Activated T-cell treated with anti-CD3 and anti-CD28 coated beads, Interleukin-2, amount 50 U/mL, for 48 hours (primary cell): ENCODE data around the gene MYLIP.

ENCODE experiments used
- DNase-seq, 2 experiments: peaks; one replicate each; pipeline ENCODE4 v3.0.0-alpha.2; 2020

The MYLIP gene

DNA sequence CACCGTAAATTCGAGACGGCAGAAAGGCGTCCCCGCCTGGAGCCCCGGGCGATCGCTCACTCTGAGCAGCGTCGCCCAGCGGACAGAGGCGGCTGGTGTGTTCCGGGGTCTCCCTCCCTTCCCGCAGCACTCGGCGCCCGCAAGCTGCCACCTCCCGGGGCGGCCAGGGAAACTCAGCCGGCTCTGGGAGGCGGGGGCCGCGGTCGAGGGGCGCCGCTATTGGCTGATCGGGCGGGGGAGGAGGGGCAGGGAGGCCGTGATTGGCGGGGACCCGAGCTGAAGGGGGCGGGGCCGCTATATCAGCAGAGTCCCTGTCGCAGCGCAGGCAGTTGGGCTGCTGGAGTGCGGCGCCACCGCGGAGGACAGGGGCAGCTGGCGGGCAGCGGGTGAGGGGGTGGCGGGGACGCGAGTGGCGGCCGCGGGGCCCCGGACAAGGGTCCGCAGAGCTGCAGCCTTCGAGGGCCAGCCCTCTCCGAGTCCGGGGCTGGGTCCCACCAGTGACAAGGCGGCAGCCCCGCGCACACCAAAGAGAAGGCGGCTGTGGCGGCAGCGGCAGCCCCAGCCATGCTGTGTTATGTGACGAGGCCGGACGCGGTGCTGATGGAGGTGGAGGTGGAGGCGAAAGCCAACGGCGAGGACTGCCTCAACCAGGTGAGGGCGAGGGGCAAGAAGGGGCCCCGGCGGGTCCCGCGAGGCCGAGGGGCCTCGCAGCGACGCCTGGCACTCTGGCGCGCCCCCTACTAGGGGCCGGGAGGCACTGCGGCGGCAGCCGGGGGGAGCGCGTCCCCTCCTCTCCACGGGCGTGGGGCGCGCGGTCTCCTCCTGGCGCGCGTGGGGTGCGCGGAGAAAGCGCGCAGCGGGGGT is at the start of gene MYLIP:
TSS of gene MYLIP (plus strand) at position 328 of the 864 bp plus-strand sequence. CDS start at position 565, 237 bp downstream.
- peak; percentile 98 for DNase-seq

DNA sequence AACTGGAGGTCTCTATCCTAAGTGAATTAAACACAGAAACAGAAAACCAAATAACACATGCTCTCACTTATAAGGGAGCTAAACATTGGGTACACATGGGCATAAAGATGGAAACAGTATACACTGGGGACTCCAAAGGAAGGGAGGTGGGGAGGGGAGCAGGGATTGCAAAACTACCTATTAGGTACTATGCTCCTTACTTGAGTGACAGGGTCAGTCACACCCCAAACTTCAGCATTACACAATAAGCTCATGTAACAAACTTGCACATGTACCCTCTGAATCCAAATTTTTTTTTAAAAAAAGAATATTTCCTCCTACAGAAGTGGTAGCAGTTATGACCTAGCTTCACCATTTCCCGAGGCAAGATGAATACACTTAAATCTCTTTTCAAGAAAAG is 49.5 kb upstream of the MYLIP start:
- DNase-seq = no peak

DNA sequence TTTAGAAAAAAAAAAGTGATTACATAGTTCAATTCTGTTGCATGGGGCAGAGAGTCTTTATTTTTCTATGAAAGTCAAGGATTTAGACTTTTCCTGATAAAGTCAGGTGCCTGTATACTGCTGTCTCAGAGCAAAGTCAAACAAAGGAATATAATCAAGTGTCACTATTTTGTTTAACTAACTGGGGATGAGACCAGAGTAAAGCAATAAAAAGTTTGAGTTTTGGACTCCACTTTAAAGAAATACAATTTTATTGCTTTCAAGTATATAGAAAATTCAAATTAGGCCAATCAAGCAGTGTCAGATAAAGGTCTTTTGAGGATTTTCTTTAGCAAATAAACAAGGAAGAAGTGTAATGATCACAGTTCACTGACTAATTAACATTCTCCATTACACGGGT is 48.7 kb upstream of the MYLIP start:
- no peak for DNase-seq

GRCh38 chr6:16081326-16081725 is 47.6 kb upstream of the MYLIP start:
- DNase-seq = no peak

DNA sequence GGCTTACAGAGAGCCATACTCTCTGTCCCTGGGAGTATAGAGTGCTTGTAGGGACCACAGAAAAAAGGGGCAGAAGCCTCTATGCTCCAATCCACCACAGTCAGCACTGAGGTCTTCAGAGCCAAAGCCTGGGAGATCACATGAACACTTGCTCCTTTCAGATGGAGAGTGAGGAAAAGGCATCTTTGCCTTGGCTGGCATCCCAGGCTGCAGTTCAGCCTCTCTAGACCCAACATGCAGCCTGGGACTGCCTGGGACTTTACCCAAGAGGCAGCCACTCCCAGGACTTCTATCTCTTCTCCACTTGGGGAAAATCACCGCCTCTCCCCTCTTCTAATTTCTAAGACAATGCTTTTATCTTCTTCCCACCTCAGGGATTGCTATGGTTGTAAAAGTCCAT is 46.5 kb upstream of the MYLIP start:
- DNase-seq = no peak

- DNase-seq = no peak
Observed at GRCh38 chr6:16086965-16087364, 41.9 kb upstream of the MYLIP start.

GRCh38 chr6:16087386-16087785 is 41.5 kb upstream of the MYLIP start:
- DNase-seq = no peak

DNA sequence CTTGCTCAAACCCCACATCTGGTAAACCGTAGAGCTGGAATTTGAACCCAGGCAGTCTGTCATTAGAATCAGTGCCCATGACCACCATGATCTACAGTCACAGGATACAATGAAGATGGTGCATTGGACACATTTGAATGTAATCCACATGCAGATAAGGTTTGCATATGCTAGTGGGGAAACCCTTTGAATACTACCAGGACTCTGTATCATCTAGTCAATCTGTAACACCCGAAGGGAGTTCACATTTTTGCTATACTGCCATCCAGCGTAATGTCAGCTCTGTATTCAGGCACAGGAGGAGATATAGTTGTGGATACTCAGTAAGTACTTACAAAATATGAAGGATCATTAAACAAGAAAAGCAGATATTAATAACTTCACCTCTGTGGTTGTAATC is 40.5 kb upstream of the MYLIP start:
- no peak for DNase-seq

GRCh38 chr6:16089232-16090062 is 39.4 kb upstream of the MYLIP start:
- DNase-seq = peak; percentile 24 to 25

DNA sequence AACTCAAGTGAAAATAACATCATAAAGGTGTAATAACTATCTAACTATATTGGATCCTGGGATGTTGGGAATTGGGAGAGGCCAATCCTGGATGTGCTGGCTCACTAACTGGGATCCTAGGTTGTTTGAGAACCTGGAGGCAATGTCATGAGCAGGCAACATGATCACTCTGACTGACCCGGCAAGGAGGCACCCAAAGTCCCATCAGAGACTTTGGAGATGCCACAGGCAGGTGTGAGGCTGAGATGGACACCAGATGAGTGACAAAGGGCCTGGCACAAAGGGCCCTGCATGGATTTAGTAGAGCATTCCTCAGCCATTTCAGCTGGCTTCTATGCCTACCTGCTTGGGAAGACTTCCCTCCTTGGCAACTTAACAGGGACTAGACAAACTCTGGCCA is 38.4 kb upstream of the MYLIP start:
- DNase-seq = no peak

DNA sequence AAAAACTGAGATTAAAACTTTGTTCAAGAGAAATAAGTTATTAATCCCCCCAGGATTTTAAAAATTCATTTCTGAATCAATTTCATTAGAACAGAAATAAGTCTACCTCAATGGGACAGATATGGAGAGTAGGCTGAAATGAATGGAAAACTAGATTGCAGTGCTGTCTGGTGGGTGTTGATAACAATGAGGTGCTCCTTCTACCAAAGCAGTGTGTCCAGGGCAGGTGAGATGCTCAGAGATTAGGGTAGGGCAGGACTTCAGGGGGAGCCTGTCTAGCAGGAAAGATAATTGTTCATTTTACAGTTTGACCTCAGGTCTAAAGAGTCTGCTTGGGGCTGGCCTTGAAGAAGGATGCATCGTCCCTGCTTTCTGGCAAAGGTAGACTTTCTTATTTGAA is 38.0 kb upstream of the MYLIP start:
- no peak for DNase-seq

DNA sequence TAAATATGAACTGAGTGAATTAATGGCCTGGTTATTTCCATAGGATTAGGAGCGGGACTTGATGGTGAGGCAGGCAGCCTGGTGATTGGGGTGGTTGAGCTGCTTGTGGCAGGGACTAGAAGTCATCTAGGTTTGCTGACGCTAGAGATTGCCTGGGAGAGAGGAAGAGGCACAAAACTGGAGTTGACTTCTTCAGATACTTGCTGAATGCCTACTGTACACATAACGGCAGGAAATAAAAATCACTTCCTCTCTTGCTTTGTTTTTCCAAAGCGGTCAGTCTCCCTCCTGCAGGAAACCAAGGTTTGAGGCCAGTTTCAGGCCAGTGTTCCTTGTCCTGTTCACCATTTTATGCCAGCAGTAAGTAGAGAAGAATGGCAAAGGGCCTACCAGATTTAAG is 36.7 kb upstream of the MYLIP start:
- DNase-seq = no peak

DNA sequence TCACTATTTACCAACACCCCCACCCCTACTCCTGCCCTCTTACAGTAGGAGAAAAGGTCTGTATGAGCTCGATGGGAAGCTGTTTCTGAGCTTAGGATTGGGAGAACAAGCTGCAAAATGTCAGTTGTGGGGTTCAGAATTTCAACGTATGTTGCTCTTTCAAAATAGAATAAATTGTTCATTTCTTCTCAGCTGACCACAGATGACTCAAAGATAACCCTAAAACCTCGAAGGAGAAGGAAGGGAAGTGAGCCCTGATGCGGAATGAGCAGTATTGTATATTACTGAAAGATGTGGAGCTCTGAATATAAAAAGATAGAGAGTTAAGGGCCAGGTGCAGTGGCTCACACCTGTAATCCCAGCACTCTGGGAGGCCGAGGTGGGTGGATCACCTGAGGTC is 35.9 kb upstream of the MYLIP start:
- DNase-seq = no peak

GRCh38 chr6:16095180-16095579 is 33.7 kb upstream of the MYLIP start:
- no peak for DNase-seq

GRCh38 chr6:16097382-16098171 is 31.3 kb upstream of the MYLIP start:
- DNase-seq = no peak

- no peak for DNase-seq
Observed at GRCh38 chr6:16098211-16098610, 30.7 kb upstream of the MYLIP start.

DNA sequence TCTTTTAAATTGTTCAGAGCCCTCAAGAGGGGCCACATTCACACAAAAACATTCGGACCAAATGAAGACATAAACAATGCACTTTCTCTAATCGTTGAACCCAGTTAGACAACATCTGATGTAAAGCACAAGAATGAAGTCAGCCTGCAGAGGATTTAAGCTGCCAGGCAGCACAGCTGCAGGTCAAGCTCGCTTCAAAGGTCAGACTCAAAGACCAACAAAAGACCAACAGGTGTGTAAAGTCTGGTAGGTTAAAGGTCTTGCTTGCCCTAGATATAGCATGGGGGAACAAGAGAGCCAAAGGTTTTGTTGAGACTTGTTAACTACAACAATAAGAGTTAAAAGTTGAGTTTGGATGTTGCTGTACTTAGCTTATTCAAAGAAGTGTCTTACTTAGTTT is 26.7 kb upstream of the MYLIP start:
- no peak for DNase-seq

- no peak for DNase-seq
Observed at GRCh38 chr6:16103722-16104121, 25.2 kb upstream of the MYLIP start.

- DNase-seq = no peak
Observed at GRCh38 chr6:16104624-16105433, 24.1 kb upstream of the MYLIP start.

- DNase-seq = no peak
Observed at GRCh38 chr6:16105854-16106253, 23.0 kb upstream of the MYLIP start.

DNA sequence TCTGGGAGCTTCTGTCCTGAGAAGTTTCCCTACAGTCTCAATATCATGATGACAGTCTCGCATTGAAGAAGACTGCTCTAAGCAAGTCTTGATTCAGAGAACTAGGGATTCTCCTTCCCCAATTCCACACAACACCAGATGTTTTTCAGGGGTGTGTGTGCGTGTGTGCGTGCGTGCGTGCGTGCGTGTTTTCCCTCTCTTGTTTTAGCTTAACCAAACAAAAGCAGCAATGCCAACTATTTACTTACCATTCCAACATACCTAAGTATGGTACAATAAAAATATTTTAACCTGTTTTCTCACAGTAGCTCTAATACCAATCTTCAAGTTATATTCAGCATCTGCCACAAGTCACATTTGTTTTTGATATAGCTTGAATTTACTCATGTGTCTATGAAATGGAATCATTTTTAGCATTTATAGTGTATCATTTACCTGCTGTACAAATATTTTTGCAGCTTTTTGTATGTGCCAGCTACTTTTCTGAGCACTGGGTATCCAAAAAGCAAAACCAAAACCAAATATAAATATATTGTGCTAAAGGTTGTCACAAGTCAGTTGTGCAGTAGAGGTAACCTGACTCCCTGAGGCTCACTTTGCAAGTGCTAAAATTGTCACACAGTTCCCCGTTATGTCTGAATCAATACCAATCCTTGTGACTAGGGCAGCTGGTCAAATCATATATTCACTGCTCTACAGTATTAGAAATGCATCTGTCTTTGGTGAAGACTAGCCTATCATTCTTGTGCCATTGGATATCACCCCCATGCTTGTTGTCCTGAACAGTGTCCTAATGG is 21.7 kb upstream of the MYLIP start:
- DNase-seq = no peak

DNA sequence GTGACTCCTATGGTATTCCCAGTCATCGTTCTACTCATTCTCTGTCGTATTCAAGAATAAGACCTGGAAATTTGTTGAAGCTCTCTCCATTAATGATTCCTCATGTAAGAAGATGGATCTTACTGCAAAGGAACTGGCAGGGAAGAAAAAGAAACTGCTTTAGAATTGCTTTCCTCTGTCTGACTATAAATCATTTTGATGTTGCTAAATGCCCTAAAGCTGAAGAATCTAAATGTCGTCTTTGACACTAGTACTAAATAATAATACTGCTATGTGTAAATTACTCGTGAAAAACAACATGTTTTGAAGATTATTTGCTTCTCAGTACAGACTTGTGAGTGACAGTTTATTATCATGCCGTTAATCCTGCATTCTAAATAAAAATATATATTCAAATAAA is 20.5 kb upstream of the MYLIP start:
- DNase-seq = no peak
